ENCODE results near the gene EAF2. TPM values are rescaled to one million over a fixed set of nuclear protein-coding genes. Genes with fewer than 3 reads are reported as not detected.

EAF2 gene
- polyA plus RNA-seq, 2 donors, result 3.5 to 3.8 TPM

- no peaks in the 10 kb centered on the region for H3K9me3 ChIP-seq (ENCODE audit: control insufficient read depth in 2 of 2, insufficient read depth in 1 of 2, low read depth in 1 of 2, low read length in 1 of 2)
- H3K27me3 ChIP-seq (ENCODE audit: control insufficient read depth in 1 of 2, insufficient read depth in 2 of 2, low read length in 2 of 2), result no peaks in the 10 kb centered on the region
- no peak overlapping the region for H3K27ac ChIP-seq (ENCODE audit: low read depth in 2 of 2, low read length in 1 of 2)
- 91 to 92% methylated on average over 2 of the region's 2 CpGs for WGBS, 2 donors
- H3K4me1 ChIP-seq (ENCODE audit: control insufficient read depth in 2 of 2, insufficient read depth in 2 of 2, low read length in 1 of 2), result no peaks in the 10 kb centered on the region
- H3K36me3 ChIP-seq (ENCODE audit: control insufficient read depth in 2 of 2, insufficient read depth in 2 of 2, low read length in 1 of 2), result peaks cover 3 to 5% of the 10 kb centered on the region in 2 donors
- H3K4me3 ChIP-seq (ENCODE audit: low read depth in 1 of 2, low read length in 2 of 2), result no peak overlapping the region
Measured at GRCh38 chr3:121818578-121818977, 16.4 kb upstream of the EAF2 start.

GRCh38 chr3:121819236-121819635 is 15.8 kb upstream of the EAF2 start:
- WGBS, 2 donors, result 85 to 91% methylated on average over 3 of the region's 3 CpGs
- H3K27ac ChIP-seq (ENCODE audit: low read depth in 2 of 2, low read length in 1 of 2), result no peak overlapping the region
- no peaks in the 10 kb centered on the region for H3K27me3 ChIP-seq (ENCODE audit: control insufficient read depth in 1 of 2, insufficient read depth in 2 of 2, low read length in 2 of 2)
- peaks cover 0 to 2% of the 10 kb centered on the region in 2 donors for H3K9me3 ChIP-seq (ENCODE audit: control insufficient read depth in 2 of 2, insufficient read depth in 1 of 2, low read depth in 1 of 2, low read length in 1 of 2)
- H3K4me3 ChIP-seq (ENCODE audit: low read depth in 1 of 2, low read length in 2 of 2), result no peak overlapping the region
- H3K36me3 ChIP-seq (ENCODE audit: control insufficient read depth in 2 of 2, insufficient read depth in 2 of 2, low read length in 1 of 2), result peaks cover 3 to 5% of the 10 kb centered on the region in 2 donors
- H3K4me1 ChIP-seq (ENCODE audit: control insufficient read depth in 2 of 2, insufficient read depth in 2 of 2, low read length in 1 of 2), result no peaks in the 10 kb centered on the region

DNA sequence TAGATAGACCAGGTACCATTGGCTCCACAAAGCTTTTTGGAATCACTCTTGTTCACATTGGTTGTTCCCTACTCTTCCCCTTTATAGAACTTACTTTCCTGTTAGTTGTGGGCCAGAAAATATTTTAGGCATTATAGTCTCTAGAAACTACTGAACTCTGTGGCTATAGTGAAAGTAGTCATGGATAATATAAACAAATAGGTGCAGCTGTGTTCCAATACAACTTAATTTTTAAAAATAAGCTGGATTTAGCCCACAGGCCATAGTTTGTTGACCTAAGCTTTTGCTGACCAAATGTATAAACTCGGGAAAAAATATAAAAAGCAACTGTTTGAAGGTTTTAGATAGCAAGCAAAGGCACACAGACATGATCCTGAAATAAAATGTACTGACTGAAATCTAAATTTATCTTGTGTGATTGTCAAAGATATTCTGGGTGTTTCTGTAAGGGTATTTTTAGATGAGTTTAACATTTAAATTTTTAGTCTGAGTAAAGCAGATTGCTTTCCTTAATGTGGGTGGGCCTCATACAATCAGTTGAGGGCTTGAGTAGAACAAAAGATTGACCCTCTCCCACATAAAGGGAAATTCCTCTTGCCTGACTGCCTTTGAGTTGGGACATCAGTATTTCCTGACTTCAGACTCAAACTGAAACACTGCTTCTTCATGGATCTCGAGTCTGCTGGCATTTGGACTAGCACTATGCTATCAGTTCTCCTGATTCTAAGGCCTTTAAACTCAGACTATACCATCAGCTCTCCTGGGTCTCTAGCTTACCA is 13.4 kb upstream of the EAF2 start:
- 85 to 88% methylated on average over 2 of the region's 2 CpGs for WGBS, 2 donors
- peaks cover 0 to 2% of the 10 kb centered on the region in 2 donors for H3K9me3 ChIP-seq (ENCODE audit: control insufficient read depth in 2 of 2, insufficient read depth in 1 of 2, low read depth in 1 of 2, low read length in 1 of 2)
- H3K4me1 ChIP-seq (ENCODE audit: control insufficient read depth in 2 of 2, insufficient read depth in 2 of 2, low read length in 1 of 2), result no peaks in the 10 kb centered on the region
- no peak overlapping the region for H3K4me3 ChIP-seq (ENCODE audit: low read depth in 1 of 2, low read length in 2 of 2)
- H3K27me3 ChIP-seq (ENCODE audit: control insufficient read depth in 1 of 2, insufficient read depth in 2 of 2, low read length in 2 of 2), result no peaks in the 10 kb centered on the region
- H3K27ac ChIP-seq (ENCODE audit: low read depth in 2 of 2, low read length in 1 of 2), result no peak overlapping the region
- H3K36me3 ChIP-seq (ENCODE audit: control insufficient read depth in 2 of 2, insufficient read depth in 2 of 2, low read length in 1 of 2), result peaks cover 3 to 5% of the 10 kb centered on the region in 2 donors

DNA sequence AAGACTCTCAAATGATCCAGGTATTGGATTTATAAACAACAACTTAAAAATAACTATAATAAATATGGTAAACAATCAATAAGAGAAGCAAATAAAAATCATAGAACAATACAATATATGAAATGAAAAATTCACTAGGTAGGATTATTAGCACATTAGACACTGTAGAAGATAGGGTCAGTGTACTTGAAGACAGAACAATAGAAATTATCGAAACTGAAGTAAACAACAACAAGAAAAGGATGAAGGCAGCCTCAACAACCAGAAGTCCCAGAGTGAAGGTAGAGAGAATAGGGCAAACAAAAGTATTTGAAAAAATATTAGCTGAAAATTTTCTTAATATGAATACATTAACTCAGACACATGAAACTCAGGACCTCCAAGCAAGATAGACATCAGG is 12.0 kb upstream of the EAF2 start:
- 98 to 100% methylated on average over 1 of the region's 1 CpG for WGBS, 2 donors
- peaks cover 2 to 3% of the 10 kb centered on the region in 2 donors for H3K36me3 ChIP-seq (ENCODE audit: control insufficient read depth in 2 of 2, insufficient read depth in 2 of 2, low read length in 1 of 2)
- no peak overlapping the region for H3K4me3 ChIP-seq (ENCODE audit: low read depth in 1 of 2, low read length in 2 of 2)
- H3K27me3 ChIP-seq (ENCODE audit: control insufficient read depth in 1 of 2, insufficient read depth in 2 of 2, low read length in 2 of 2), result no peaks in the 10 kb centered on the region
- no peaks in the 10 kb centered on the region for H3K4me1 ChIP-seq (ENCODE audit: control insufficient read depth in 2 of 2, insufficient read depth in 2 of 2, low read length in 1 of 2)
- H3K9me3 ChIP-seq (ENCODE audit: control insufficient read depth in 2 of 2, insufficient read depth in 1 of 2, low read depth in 1 of 2, low read length in 1 of 2), result peaks cover 0 to 2% of the 10 kb centered on the region in 2 donors
- no peak overlapping the region for H3K27ac ChIP-seq (ENCODE audit: low read depth in 2 of 2, low read length in 1 of 2)

DNA sequence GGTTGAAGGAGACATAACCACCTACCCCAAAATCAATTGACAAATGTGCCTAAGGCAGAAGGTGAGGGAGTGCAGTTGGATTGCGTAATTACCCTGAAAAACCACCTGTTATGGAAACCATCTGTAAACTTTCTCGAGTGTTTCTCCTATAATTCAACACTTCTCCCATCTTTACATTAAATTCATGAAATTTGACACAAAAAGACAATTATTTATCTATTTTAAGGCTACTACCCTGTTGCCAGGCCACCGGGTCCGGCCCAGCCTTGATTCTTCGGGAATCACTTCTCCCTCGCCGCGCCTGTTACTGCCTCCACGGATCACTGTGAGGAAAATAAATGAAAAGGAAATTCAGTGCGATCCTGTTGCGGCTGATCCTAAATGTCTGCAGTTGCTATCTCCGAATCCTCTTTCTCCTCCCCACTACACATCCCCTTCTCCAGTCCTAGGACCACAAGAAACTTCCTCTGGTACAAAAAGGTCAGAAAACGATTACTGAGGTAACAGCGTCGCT is 795 bp upstream of the EAF2 start:
- peak overlapping the region; percentile 73 to 86 for H3K27ac ChIP-seq (ENCODE audit: low read depth in 2 of 2, low read length in 1 of 2)
- H3K27me3 ChIP-seq (ENCODE audit: control insufficient read depth in 1 of 2, insufficient read depth in 2 of 2, low read length in 2 of 2), result no peaks in the 10 kb centered on the region
- WGBS, 2 donors, result 6% methylated on average over 15 of the region's 15 CpGs
- no peaks in the 10 kb centered on the region for H3K4me1 ChIP-seq (ENCODE audit: control insufficient read depth in 2 of 2, insufficient read depth in 2 of 2, low read length in 1 of 2)
- H3K36me3 ChIP-seq (ENCODE audit: control insufficient read depth in 2 of 2, insufficient read depth in 2 of 2, low read length in 1 of 2), result no peaks in the 10 kb centered on the region
- H3K9me3 ChIP-seq (ENCODE audit: control insufficient read depth in 2 of 2, insufficient read depth in 1 of 2, low read depth in 1 of 2, low read length in 1 of 2), result no peaks in the 10 kb centered on the region
- H3K4me3 ChIP-seq (ENCODE audit: low read depth in 1 of 2, low read length in 2 of 2), result peak overlapping the region; percentile 72 to 95

DNA sequence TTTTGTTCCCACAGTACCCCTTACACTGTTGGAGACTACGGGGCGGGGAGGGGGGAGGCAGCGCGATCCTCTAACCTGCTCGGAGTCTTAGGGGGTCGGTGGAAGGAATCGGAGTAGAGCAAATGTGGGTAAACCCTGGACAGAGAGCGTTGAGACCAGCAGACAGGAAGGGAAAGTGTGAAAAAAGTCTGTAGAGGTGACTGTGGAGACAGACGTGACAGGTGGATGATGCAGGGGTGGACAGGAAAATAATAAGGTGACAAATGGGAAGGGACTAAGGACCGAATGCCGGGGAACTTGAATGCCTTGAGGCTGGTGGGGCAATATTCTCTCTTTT is 424 bp downstream of the EAF2 start:
- H3K27me3 ChIP-seq (ENCODE audit: control insufficient read depth in 1 of 2, insufficient read depth in 2 of 2, low read length in 2 of 2), result no peaks in the 10 kb centered on the region
- WGBS, 2 donors, result 1% methylated on average over 11 of the region's 11 CpGs
- peak overlapping the region; percentile 69 to 95 for H3K4me3 ChIP-seq (ENCODE audit: low read depth in 1 of 2, low read length in 2 of 2)
- H3K4me1 ChIP-seq (ENCODE audit: control insufficient read depth in 2 of 2, insufficient read depth in 2 of 2, low read length in 1 of 2), result no peaks in the 10 kb centered on the region
- peak overlapping the region; percentile 87 for H3K27ac ChIP-seq (ENCODE audit: low read depth in 2 of 2, low read length in 1 of 2)
- H3K9me3 ChIP-seq (ENCODE audit: control insufficient read depth in 2 of 2, insufficient read depth in 1 of 2, low read depth in 1 of 2, low read length in 1 of 2), result no peaks in the 10 kb centered on the region
- H3K36me3 ChIP-seq (ENCODE audit: control insufficient read depth in 2 of 2, insufficient read depth in 2 of 2, low read length in 1 of 2), result no peaks in the 10 kb centered on the region

GRCh38 chr3:121836064-121836463 is 1.1 kb downstream of the EAF2 start:
- Histone ChIP-seq H3K4me1 (ENCODE audit: control insufficient read depth in 2 of 2, insufficient read depth in 2 of 2, low read length in 1 of 2) (no peaks in the 10 kb centered on the region), H3K36me3 (ENCODE audit: control insufficient read depth in 2 of 2, insufficient read depth in 2 of 2, low read length in 1 of 2) (no peaks in the 10 kb centered on the region), H3K27me3 (ENCODE audit: control insufficient read depth in 1 of 2, insufficient read depth in 2 of 2, low read length in 2 of 2) (no peaks in the 10 kb centered on the region), H3K27ac (ENCODE audit: low read depth in 2 of 2, low read length in 1 of 2) (no peak overlapping the region), H3K4me3 (ENCODE audit: low read depth in 1 of 2, low read length in 2 of 2) (no peak overlapping the region), H3K9me3 (ENCODE audit: control insufficient read depth in 2 of 2, insufficient read depth in 1 of 2, low read depth in 1 of 2, low read length in 1 of 2) (no peaks in the 10 kb centered on the region)
- 59 to 77% methylated on average over 4 of the region's 4 CpGs for WGBS, 2 donors

DNA sequence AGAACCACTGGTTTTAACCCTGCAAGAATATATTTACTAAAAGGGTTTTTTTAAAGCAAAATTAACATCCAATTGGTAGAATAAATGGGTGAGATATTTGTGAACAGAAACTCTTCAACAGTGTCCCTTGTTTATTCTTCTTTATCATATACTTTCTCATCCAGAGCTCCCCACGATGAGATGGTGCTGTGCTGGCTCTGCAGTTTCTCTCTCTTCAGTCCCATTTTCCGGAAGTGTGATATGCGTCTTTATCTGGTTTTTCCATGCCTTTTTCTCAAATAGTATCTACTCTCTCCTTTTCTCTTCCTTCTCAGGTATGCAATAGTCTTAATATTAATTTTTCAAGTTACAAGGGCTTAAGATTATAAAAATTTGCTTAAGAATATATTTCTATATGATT is 1.5 kb downstream of the EAF2 start:
- H3K27me3 ChIP-seq (ENCODE audit: control insufficient read depth in 1 of 2, insufficient read depth in 2 of 2, low read length in 2 of 2), result no peaks in the 10 kb centered on the region
- WGBS, 2 donors, result 79 to 82% methylated on average over 3 of the region's 3 CpGs
- H3K27ac ChIP-seq (ENCODE audit: low read depth in 2 of 2, low read length in 1 of 2), result no peak overlapping the region
- no peak overlapping the region for H3K4me3 ChIP-seq (ENCODE audit: low read depth in 1 of 2, low read length in 2 of 2)
- no peaks in the 10 kb centered on the region for H3K4me1 ChIP-seq (ENCODE audit: control insufficient read depth in 2 of 2, insufficient read depth in 2 of 2, low read length in 1 of 2)
- no peaks in the 10 kb centered on the region for H3K36me3 ChIP-seq (ENCODE audit: control insufficient read depth in 2 of 2, insufficient read depth in 2 of 2, low read length in 1 of 2)
- H3K9me3 ChIP-seq (ENCODE audit: control insufficient read depth in 2 of 2, insufficient read depth in 1 of 2, low read depth in 1 of 2, low read length in 1 of 2), result no peaks in the 10 kb centered on the region

GRCh38 chr3:121839962-121840361 is 5.0 kb downstream of the EAF2 start:
- no peaks in the 10 kb centered on the region for H3K9me3 ChIP-seq (ENCODE audit: control insufficient read depth in 2 of 2, insufficient read depth in 1 of 2, low read depth in 1 of 2, low read length in 1 of 2)
- H3K27ac ChIP-seq (ENCODE audit: low read depth in 2 of 2, low read length in 1 of 2), result no peak overlapping the region
- H3K4me1 ChIP-seq (ENCODE audit: control insufficient read depth in 2 of 2, insufficient read depth in 2 of 2, low read length in 1 of 2), result no peaks in the 10 kb centered on the region
- H3K4me3 ChIP-seq (ENCODE audit: low read depth in 1 of 2, low read length in 2 of 2), result no peak overlapping the region
- H3K27me3 ChIP-seq (ENCODE audit: control insufficient read depth in 1 of 2, insufficient read depth in 2 of 2, low read length in 2 of 2), result no peaks in the 10 kb centered on the region
- no peaks in the 10 kb centered on the region for H3K36me3 ChIP-seq (ENCODE audit: control insufficient read depth in 2 of 2, insufficient read depth in 2 of 2, low read length in 1 of 2)
- WGBS, 2 donors, result 96% methylated on average over 23 of the region's 23 CpGs

DNA sequence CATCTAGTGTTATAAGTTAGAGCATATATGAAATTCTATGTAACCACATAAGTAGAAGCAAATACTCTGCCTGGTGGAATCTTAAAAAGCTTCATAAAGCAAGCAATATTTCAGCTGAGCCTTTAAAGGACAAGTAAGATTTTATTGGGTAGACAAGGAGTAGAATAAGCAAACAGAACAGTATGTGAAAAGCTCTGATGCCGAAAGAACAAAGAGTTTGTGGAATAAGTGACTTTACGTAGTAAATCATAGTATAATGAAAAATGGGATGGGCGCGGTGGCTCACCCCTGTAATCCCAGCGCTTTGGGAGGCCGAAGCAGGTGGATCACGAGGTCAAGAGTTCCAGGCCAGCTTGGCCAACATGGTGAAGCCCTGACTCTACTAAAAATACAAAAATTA is 9.9 kb downstream of the EAF2 start:
- WGBS, 2 donors, result 96% methylated on average over 7 of the region's 7 CpGs
- H3K4me1 ChIP-seq (ENCODE audit: control insufficient read depth in 2 of 2, insufficient read depth in 2 of 2, low read length in 1 of 2), result no peaks in the 10 kb centered on the region
- no peaks in the 10 kb centered on the region for H3K9me3 ChIP-seq (ENCODE audit: control insufficient read depth in 2 of 2, insufficient read depth in 1 of 2, low read depth in 1 of 2, low read length in 1 of 2)
- no peak overlapping the region for H3K4me3 ChIP-seq (ENCODE audit: low read depth in 1 of 2, low read length in 2 of 2)
- no peaks in the 10 kb centered on the region for H3K36me3 ChIP-seq (ENCODE audit: control insufficient read depth in 2 of 2, insufficient read depth in 2 of 2, low read length in 1 of 2)
- no peak overlapping the region for H3K27ac ChIP-seq (ENCODE audit: low read depth in 2 of 2, low read length in 1 of 2)
- no peaks in the 10 kb centered on the region for H3K27me3 ChIP-seq (ENCODE audit: control insufficient read depth in 1 of 2, insufficient read depth in 2 of 2, low read length in 2 of 2)
